ENCODE measurements around the gene THBS4.

DNA sequence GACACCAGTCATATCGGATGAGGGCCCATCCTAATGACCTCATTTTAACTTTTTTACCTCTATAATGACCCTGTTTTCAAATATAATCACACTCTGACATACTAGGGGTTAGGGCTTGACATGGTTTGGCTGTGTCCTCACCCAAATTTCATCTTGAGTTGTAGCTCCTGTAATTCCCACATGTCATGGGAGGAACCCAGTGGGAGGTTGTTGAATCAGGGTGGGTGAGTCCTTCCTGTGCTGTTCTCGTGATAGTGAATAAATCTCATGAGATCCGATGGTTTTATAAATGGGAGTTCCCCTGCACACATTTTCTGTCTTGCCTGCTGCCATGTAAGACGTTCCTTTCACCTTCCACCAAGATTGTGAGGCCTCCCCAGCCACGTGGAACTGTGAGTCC is 71.8 kb downstream of the THBS4 start:
- TF ChIP-seq EZH2phosphoT487 (IDR thresholded peaks at IDR 0.05; ENCODE audit: insufficient read depth, low read depth) (no peak), EZH2 (IDR thresholded peaks at IDR 0.05; ENCODE audit: insufficient read depth, poor library complexity, severe bottlenecking) (no peak)
